ENCODE measurements around the gene SIAH2. TPM values are rescaled to one million over a fixed set of nuclear protein-coding genes. Genes with fewer than 3 reads are reported as not detected.
"Not testable (repeated sequence)": the region's sequence is repeated elsewhere in the genome, so short reads cannot be mapped to it uniquely, and the experiment has no call there.

SIAH2 gene
- total RNA-seq: 10 to 100 TPM; 89.1 to 94.4 TPM

GRCh38 chr3:150763122-150763840, at the start of gene SIAH2:
Gene SIAH2 (minus strand): TSS chr3:150763169. CDS start chr3:150762849, 320 bp downstream.
- Mint-ChIP-seq H3K27ac (peak within 1 kb of the TSS; percentile 100), H3K36me3 (peaks cover 50% of the 10 kb centered on the region), H3K27me3 (peaks cover 4% of the 10 kb centered on the region), H3K9me3 (no peaks in the 10 kb centered on the region), H3K4me3 (peak within 1 kb of the TSS; percentile 100), H3K4me1 (peaks cover 57% of the 10 kb centered on the region)
- peak; percentile 96 for DNase-seq

GRCh38 chr3:150811984-150812383, 49.0 kb upstream of the SIAH2 start:
- Mint-ChIP-seq H3K9me3 (no peaks in the 10 kb centered on the region), H3K27ac (no peak overlapping the region), H3K4me1 (no peaks in the 10 kb centered on the region), H3K4me3 (no peak overlapping the region), H3K27me3 (peaks cover 5% of the 10 kb centered on the region), H3K36me3 (no peaks in the 10 kb centered on the region)
- DNase-seq: no peak

- Mint-ChIP-seq H3K9me3 (no peaks in the 10 kb centered on the region), H3K36me3 (no peaks in the 10 kb centered on the region)
Observed at GRCh38 chr3:150810641-150811040, 47.7 kb upstream of the SIAH2 start.

GRCh38 chr3:150806185-150806835, 43.3 kb upstream of the SIAH2 start:
- no peak for DNase-seq
- no peaks in the 10 kb centered on the region for H3K27me3 Mint-ChIP-seq
- no peak overlapping the region for H3K27ac Mint-ChIP-seq
- no peaks in the 10 kb centered on the region for H3K36me3 Mint-ChIP-seq
- H3K9me3 Mint-ChIP-seq: no peaks in the 10 kb centered on the region
- no peaks in the 10 kb centered on the region for H3K4me1 Mint-ChIP-seq
- H3K4me3 Mint-ChIP-seq: no peak overlapping the region

More at GRCh38 chr3:150810641-150811040, 47.7 kb upstream of the SIAH2 start:
- Mint-ChIP-seq H3K4me3 (no peak overlapping the region), H3K4me1 (no peaks in the 10 kb centered on the region), H3K27me3 (peaks cover 5% of the 10 kb centered on the region), H3K27ac (no peak overlapping the region)
- DNase-seq: no peak

GRCh38 chr3:150805354-150805753, 42.4 kb upstream of the SIAH2 start:
- Mint-ChIP-seq H3K9me3 (no peaks in the 10 kb centered on the region), H3K27ac (no peak overlapping the region), H3K27me3 (peaks cover 4% of the 10 kb centered on the region), H3K4me1 (no peaks in the 10 kb centered on the region), H3K36me3 (no peaks in the 10 kb centered on the region), H3K4me3 (no peak overlapping the region)
- DNase-seq: no peak

- H3K27me3 Mint-ChIP-seq: peaks cover 4% of the 10 kb centered on the region
- H3K9me3 Mint-ChIP-seq: no peaks in the 10 kb centered on the region
- H3K27ac Mint-ChIP-seq: no peak overlapping the region
- H3K4me1 Mint-ChIP-seq: peaks cover under 1% of the 10 kb centered on the region
- H3K36me3 Mint-ChIP-seq: no peaks in the 10 kb centered on the region
- H3K4me3 Mint-ChIP-seq: no peak overlapping the region
- DNase-seq: no peak
Observed at GRCh38 chr3:150803440-150803985, 40.5 kb upstream of the SIAH2 start.

GRCh38 chr3:150800722-150801121, 37.8 kb upstream of the SIAH2 start:
- no peaks in the 10 kb centered on the region for H3K36me3 Mint-ChIP-seq
- H3K4me1 Mint-ChIP-seq: peaks cover 6% of the 10 kb centered on the region
- H3K9me3 Mint-ChIP-seq: no peaks in the 10 kb centered on the region
- H3K27me3 Mint-ChIP-seq: peaks cover 13% of the 10 kb centered on the region
- DNase-seq: no peak
- no peak overlapping the region for H3K4me3 Mint-ChIP-seq
- H3K27ac Mint-ChIP-seq: no peak overlapping the region

GRCh38 chr3:150798122-150798618, 35.2 kb upstream of the SIAH2 start:
- DNase-seq: no peak
- H3K4me1 Mint-ChIP-seq: peaks cover 6% of the 10 kb centered on the region
- H3K36me3 Mint-ChIP-seq: no peaks in the 10 kb centered on the region
- no peak overlapping the region for H3K27ac Mint-ChIP-seq
- H3K27me3 Mint-ChIP-seq: peaks cover 13% of the 10 kb centered on the region
- H3K9me3 Mint-ChIP-seq: no peaks in the 10 kb centered on the region
- no peak overlapping the region for H3K4me3 Mint-ChIP-seq

GRCh38 chr3:150797155-150797554, 34.2 kb upstream of the SIAH2 start:
- H3K4me1 Mint-ChIP-seq: peaks cover 6% of the 10 kb centered on the region
- no peaks in the 10 kb centered on the region for H3K9me3 Mint-ChIP-seq
- H3K27me3 Mint-ChIP-seq: peaks cover 13% of the 10 kb centered on the region
- H3K4me3 Mint-ChIP-seq: no peak overlapping the region
- no peak for DNase-seq
- peak overlapping the region; percentile 25 for H3K27ac Mint-ChIP-seq
- H3K36me3 Mint-ChIP-seq: no peaks in the 10 kb centered on the region

- not testable (repeated sequence) for DNase-seq, H3K27ac Mint-ChIP-seq, H3K36me3 Mint-ChIP-seq, H3K4me1 Mint-ChIP-seq, H3K4me3 Mint-ChIP-seq, H3K9me3 Mint-ChIP-seq
- H3K27me3 Mint-ChIP-seq: peaks cover 13% of the 10 kb centered on the region
Observed at GRCh38 chr3:150796527-150796926, 33.6 kb upstream of the SIAH2 start.

GRCh38 chr3:150793641-150794040, 30.7 kb upstream of the SIAH2 start:
- H3K36me3 Mint-ChIP-seq: no peaks in the 10 kb centered on the region
- H3K27me3 Mint-ChIP-seq: peaks cover 12% of the 10 kb centered on the region
- no peak overlapping the region for H3K4me3 Mint-ChIP-seq
- no peak for DNase-seq
- no peaks in the 10 kb centered on the region for H3K9me3 Mint-ChIP-seq
- H3K27ac Mint-ChIP-seq: no peak overlapping the region
- peaks cover 6% of the 10 kb centered on the region for H3K4me1 Mint-ChIP-seq

GRCh38 chr3:150790629-150791028, 27.7 kb upstream of the SIAH2 start:
- no peak for DNase-seq
- no peaks in the 10 kb centered on the region for H3K36me3 Mint-ChIP-seq
- peaks cover 14% of the 10 kb centered on the region for H3K4me1 Mint-ChIP-seq

GRCh38 chr3:150789451-150789850, 26.5 kb upstream of the SIAH2 start:
- H3K4me3 Mint-ChIP-seq: no peak overlapping the region
- H3K27ac Mint-ChIP-seq: no peak overlapping the region
- H3K27me3 Mint-ChIP-seq: peaks cover 15% of the 10 kb centered on the region
- H3K36me3 Mint-ChIP-seq: no peaks in the 10 kb centered on the region
- peaks cover 24% of the 10 kb centered on the region for H3K4me1 Mint-ChIP-seq
- no peak for DNase-seq
- H3K9me3 Mint-ChIP-seq: no peaks in the 10 kb centered on the region

More at GRCh38 chr3:150790629-150791028, 27.7 kb upstream of the SIAH2 start:
- Mint-ChIP-seq H3K27me3 (peaks cover 15% of the 10 kb centered on the region), H3K27ac (no peak overlapping the region), H3K4me3 (no peak overlapping the region), H3K9me3 (no peaks in the 10 kb centered on the region)

- peaks cover 15% of the 10 kb centered on the region for H3K27me3 Mint-ChIP-seq
- H3K4me1 Mint-ChIP-seq: peaks cover 31% of the 10 kb centered on the region
- DNase-seq: peak; percentile 76
- no peak overlapping the region for H3K27ac Mint-ChIP-seq
- H3K9me3 Mint-ChIP-seq: no peaks in the 10 kb centered on the region
- no peaks in the 10 kb centered on the region for H3K36me3 Mint-ChIP-seq
- no peak overlapping the region for H3K4me3 Mint-ChIP-seq
Observed at GRCh38 chr3:150787741-150788370, 24.9 kb upstream of the SIAH2 start.

- Mint-ChIP-seq H3K9me3 (no peaks in the 10 kb centered on the region), H3K4me1 (peaks cover 31% of the 10 kb centered on the region), H3K36me3 (no peaks in the 10 kb centered on the region), H3K27ac (no peak overlapping the region), H3K27me3 (peaks cover 15% of the 10 kb centered on the region), H3K4me3 (no peak overlapping the region)
- DNase-seq: peak; percentile 25
Observed at GRCh38 chr3:150786791-150787190, 23.8 kb upstream of the SIAH2 start.

All from activated naive CD8-positive, alpha-beta T cell treated with anti-CD3 and anti-CD28 coated beads for 36 hours (primary cell).